GM06990 (cell line): Measurements from ENCODE around the gene PLA1A.
"Not testable (repeated sequence)": the region's sequence is repeated elsewhere in the genome, so short reads cannot be mapped to it uniquely, and the experiment has no call there.

ENCODE experiments used
- DNase-seq: peaks from one replicate; pipeline ENCODE4 v3.0.0-alpha.2; 2011; ENCODE audit not compliant: insufficient read length; ENCODE audit errors: extremely low read depth
- H3K27me3 ChIP-seq: replicated peaks from 2 replicates; pipeline ENCODE4 v1.6.0; 2011; ENCODE audit warnings: low read length; ENCODE audit not compliant: control insufficient read depth, insufficient read depth
- H3K36me3 ChIP-seq: 2 replicates; pipeline ENCODE4 v1.5.1; 2011; ENCODE audit warnings: low read length; ENCODE audit not compliant: control insufficient read depth, insufficient read depth
- H3K4me3 ChIP-seq: replicated peaks from 2 replicates; pipeline ENCODE4 v1.5.1; 2011; ENCODE audit warnings: low read depth, mild to moderate bottlenecking, control low read depth, low read length
- TF ChIP-seq, protein P1 (sequence below): IDR thresholded peaks from 2 replicates; pipeline ENCODE4 v1.5.1; 2011; ENCODE audit warnings: low read length, control low read depth, mild to moderate bottlenecking, inconsistent platforms; ENCODE audit not compliant: insufficient read depth, poor library complexity, severe bottlenecking

Gene PLA1A

GRCh38 chr3:119588112-119588511 lies 9.6 kb upstream of the PLA1A start:
- TF ChIP-seq, protein P1, sequence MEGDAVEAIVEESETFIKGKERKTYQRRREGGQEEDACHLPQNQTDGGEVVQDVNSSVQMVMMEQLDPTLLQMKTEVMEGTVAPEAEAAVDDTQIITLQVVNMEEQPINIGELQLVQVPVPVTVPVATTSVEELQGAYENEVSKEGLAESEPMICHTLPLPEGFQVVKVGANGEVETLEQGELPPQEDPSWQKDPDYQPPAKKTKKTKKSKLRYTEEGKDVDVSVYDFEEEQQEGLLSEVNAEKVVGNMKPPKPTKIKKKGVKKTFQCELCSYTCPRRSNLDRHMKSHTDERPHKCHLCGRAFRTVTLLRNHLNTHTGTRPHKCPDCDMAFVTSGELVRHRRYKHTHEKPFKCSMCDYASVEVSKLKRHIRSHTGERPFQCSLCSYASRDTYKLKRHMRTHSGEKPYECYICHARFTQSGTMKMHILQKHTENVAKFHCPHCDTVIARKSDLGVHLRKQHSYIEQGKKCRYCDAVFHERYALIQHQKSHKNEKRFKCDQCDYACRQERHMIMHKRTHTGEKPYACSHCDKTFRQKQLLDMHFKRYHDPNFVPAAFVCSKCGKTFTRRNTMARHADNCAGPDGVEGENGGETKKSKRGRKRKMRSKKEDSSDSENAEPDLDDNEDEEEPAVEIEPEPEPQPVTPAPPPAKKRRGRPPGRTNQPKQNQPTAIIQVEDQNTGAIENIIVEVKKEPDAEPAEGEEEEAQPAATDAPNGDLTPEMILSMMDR = no peak
- no peak overlapping the region for H3K4me3 ChIP-seq
- no peak for DNase-seq

GRCh38 chr3:119589102-119589773 lies 8.4 kb upstream of the PLA1A start:
- TF ChIP-seq, protein P1 = no peak
- no peak for DNase-seq
- H3K27me3 ChIP-seq = no peaks in the 10 kb centered on the region
- no peak overlapping the region for H3K4me3 ChIP-seq
- peaks cover 11% of the 10 kb centered on the region for H3K36me3 ChIP-seq

More at GRCh38 chr3:119588112-119588511, 9.6 kb upstream of the PLA1A start:
- Histone ChIP-seq H3K27me3 (no peaks in the 10 kb centered on the region), H3K36me3 (peaks cover 11% of the 10 kb centered on the region)

GRCh38 chr3:119590706-119591105 lies 7.0 kb upstream of the PLA1A start:
- peaks cover 11% of the 10 kb centered on the region for H3K36me3 ChIP-seq
- no peak for DNase-seq
- no peaks in the 10 kb centered on the region for H3K27me3 ChIP-seq
- TF ChIP-seq, protein P1 = no peak
- no peak overlapping the region for H3K4me3 ChIP-seq

DNA sequence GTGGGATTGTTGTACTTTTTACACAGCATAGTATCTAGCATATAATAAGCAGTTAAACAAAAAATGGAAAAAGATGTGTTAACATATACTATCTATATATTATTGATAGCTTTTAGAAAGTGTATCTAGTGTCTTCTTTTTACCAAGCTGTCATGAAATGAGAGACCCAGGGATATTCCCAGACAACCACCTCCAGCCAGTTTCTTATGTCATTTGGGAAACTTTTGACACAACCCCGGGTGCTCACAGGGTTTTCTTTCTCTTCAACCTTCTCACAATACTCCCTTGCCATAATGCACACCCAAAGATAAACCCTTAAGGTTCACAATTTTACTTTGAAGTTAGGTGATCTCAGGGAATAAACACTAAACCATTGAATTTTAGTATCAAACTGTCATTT lies 4.8 kb upstream of the PLA1A start:
- TF ChIP-seq, protein P1 = no peak
- no peaks in the 10 kb centered on the region for H3K27me3 ChIP-seq
- no peak for DNase-seq
- H3K4me3 ChIP-seq = no peak overlapping the region
- H3K36me3 ChIP-seq = peaks cover 3% of the 10 kb centered on the region

DNA sequence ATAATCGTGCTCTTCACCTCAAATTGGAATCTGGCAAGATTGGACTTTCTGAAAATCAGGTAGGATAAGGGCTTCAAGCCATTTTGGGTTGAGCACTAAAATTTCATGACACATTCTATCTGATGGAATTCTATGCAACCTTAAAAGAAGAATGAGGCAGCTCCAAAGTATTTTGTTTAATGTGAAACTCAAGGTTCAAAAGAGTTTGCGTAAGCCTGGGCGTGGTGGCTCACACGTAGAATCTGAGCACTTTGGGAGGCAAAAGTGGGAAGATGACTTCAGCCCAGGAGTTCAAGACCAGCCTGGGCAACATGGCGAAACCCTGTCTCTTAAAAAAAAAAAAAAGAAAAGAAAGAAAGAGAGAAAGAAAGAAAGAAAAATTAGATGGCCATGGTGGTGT lies 3.6 kb upstream of the PLA1A start:
- DNase-seq = no peak
- peaks cover 2% of the 10 kb centered on the region for H3K36me3 ChIP-seq
- no peak overlapping the region for H3K4me3 ChIP-seq
- H3K27me3 ChIP-seq = no peaks in the 10 kb centered on the region
- TF ChIP-seq, protein P1 = no peak

GRCh38 chr3:119594929-119595328 lies 2.8 kb upstream of the PLA1A start:
- H3K4me3 ChIP-seq, H3K36me3 ChIP-seq, H3K27me3 ChIP-seq, DNase-seq: not testable (repeated sequence)
